Smooth muscle cell (in vitro differentiated cells): Measurements from ENCODE around the gene KLHL30. TPM values are rescaled to one million over a fixed set of nuclear protein-coding genes. Genes with fewer than 3 reads are reported as not detected.

Experiments used
- DNase-seq: peaks from one replicate; lab custom pipeline; 2025; ENCODE audit not compliant: unreplicated experiment; lab: John Stamatoyannopoulos, UW
- H2AFZ ChIP-seq: fragments of 200-600 bp; sonication (generic); 2 replicates; pipeline ENCODE4 v1.6.0; 2016; ENCODE audit warnings: antibody characterized with exemption, low read depth, mild to moderate bottlenecking
- H3F3A ChIP-seq: fragments of 200-600 bp; sonication (generic); 2 replicates; pipeline ENCODE4 v1.6.0; 2017; ENCODE audit warnings: antibody characterized with exemption, low read depth
- H3K27ac ChIP-seq: fragments of 200-600 bp; sonication (generic); 2 replicates; pipeline ENCODE4 v1.5.1; 2016; ENCODE audit warnings: low read depth, mild to moderate bottlenecking
- H3K27me3 ChIP-seq: fragments of 200-600 bp; sonication (generic); 2 replicates; pipeline ENCODE4 v1.6.1; 2016; ENCODE audit warnings: low read depth, mild to moderate bottlenecking
- H3K36me3 ChIP-seq: fragments of 200-600 bp; sonication (generic); 2 replicates; pipeline ENCODE4 v1.5.1; 2016; ENCODE audit warnings: low read depth
- H3K4me1 ChIP-seq: fragments of 200-600 bp; sonication (generic); 2 replicates; pipeline ENCODE4 v1.5.1; 2016; ENCODE audit warnings: low read depth
- H3K4me2 ChIP-seq: fragments of 200-600 bp; sonication (generic); 2 replicates; pipeline ENCODE4 v1.6.0; 2016; ENCODE audit warnings: mild to moderate bottlenecking
- H3K4me3 ChIP-seq: fragments of 200-600 bp; sonication (generic); 2 replicates; pipeline ENCODE4 v1.5.1; 2016; ENCODE audit warnings: mild to moderate bottlenecking
- H3K79me2 ChIP-seq: fragments of 200-600 bp; sonication (generic); 2 replicates; pipeline ENCODE4 v1.6.0; 2016; ENCODE audit warnings: low read depth, mild to moderate bottlenecking
- H3K9ac ChIP-seq: fragments of 200-600 bp; sonication (generic); 2 replicates; pipeline ENCODE4 v1.6.0; 2016; ENCODE audit warnings: low read depth
- H3K9me3 ChIP-seq: fragments of 200-600 bp; sonication (generic); replicated peaks from 2 replicates; pipeline ENCODE4 v1.5.1; 2016; ENCODE audit warnings: low read depth
- H4K20me1 ChIP-seq: fragments of 200-600 bp; sonication (generic); 2 replicates; pipeline ENCODE4 v1.6.0; 2016; ENCODE audit warnings: low read depth
- CTCF ChIP-seq: fragments of 200-600 bp; sonication (generic); IDR thresholded peaks from 2 replicates; pipeline ENCODE4 v1.5.1; 2017; ENCODE audit warnings: borderline replicate concordance, mild to moderate bottlenecking, antibody characterized with exemption; ENCODE audit not compliant: insufficient read depth, poor library complexity, severe bottlenecking
- WGBS: methylation state at CpG from one replicate; pipeline ENCODE4 v1.1.7; 2016; ENCODE audit warnings: low lambda C conversion rate; 5-methylcytosine and 5-hydroxymethylcytosine counted together
- polyA plus RNA-seq: library from polyadenylated mRNA; unstranded; fragments of >200 nt; fragmentation: Nextera tagmentation; extraction: Ambion mirVana; gene quantifications from 2 replicates; pipeline ENCODE4 v1.2.1, GENCODE V29; 2016
- total RNA-seq: library from RNA; depleted of rRNA; stranded (reverse); fragments of >200 nt; gene quantifications from 2 replicates; pipeline ENCODE4 v1.2.3, GENCODE V29; 2014

KLHL30 gene
- total and polyA plus RNA-seq, 2 experiments from 2014 or later, result 0.31 TPM; not detected in 1

GRCh38 chr2:238158018-238158508 lies 19.6 kb downstream of the KLHL30 start:
- no peak overlapping the region for H3K9ac ChIP-seq
- H3K27ac ChIP-seq, result no peak overlapping the region
- no peaks in the 10 kb centered on the region for H3F3A ChIP-seq
- no peak overlapping the region for H3K4me3 ChIP-seq
- H3K4me1 ChIP-seq, result no peaks in the 10 kb centered on the region
- no peak overlapping the region for H2AFZ ChIP-seq
- TF ChIP-seq CTCF, result no peak
- WGBS, result 60% methylated on average over 15 of the region's 21 CpGs
- H3K9me3 ChIP-seq, result no peaks in the 10 kb centered on the region
- peaks cover 40% of the 10 kb centered on the region for H3K27me3 ChIP-seq
- no peak for DNase-seq
- H3K36me3 ChIP-seq, result no peaks in the 10 kb centered on the region
- H4K20me1 ChIP-seq, result no peaks in the 10 kb centered on the region
- H3K4me2 ChIP-seq, result peak overlapping the region; percentile 86
- no peaks in the 10 kb centered on the region for H3K79me2 ChIP-seq

DNA sequence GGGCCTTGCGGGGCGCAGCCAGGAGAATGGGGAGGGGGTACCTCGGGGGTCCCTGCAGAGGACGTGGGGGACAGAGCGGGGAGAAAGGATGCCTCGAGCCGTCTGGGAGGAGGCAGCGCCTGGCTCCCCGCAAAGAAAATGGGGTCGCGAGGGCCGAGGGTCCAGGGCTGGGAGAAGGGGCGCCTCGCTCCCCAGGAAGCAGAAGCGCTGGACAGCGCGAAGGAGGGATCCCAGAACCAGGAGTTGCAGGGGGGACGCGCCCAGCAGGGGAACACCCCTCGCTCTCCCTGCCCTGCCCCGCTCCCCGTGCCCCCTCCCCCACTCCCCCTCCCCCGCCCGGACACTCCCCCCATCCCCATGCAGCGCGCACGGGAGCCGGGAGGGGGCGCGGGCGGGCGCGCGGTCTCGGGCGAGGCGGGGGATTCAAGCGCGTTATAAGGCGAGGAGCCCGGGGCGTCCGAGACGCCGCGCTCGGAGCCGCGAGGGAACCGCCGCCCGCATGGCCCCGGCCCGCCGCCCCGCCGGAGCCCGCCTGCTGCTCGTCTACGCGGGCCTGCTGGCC lies 20.1 kb downstream of the KLHL30 start, which contains the start of gene ERFE:
TSS of gene ERFE (plus strand) at position 462 of the 562 bp plus-strand sequence. CDS start at position 500, 38 bp downstream.
- Histone ChIP-seq H2AFZ (no peak within 1 kb of the TSS), H3K36me3 (no peaks in the 10 kb centered on the region), H3K79me2 (no peaks in the 10 kb centered on the region), H3K9me3 (no peaks in the 10 kb centered on the region), H3K4me3 (peak within 1 kb of the TSS; percentile 34), H3K9ac (no peak within 1 kb of the TSS), H3K4me1 (peaks cover 2% of the 10 kb centered on the region), H3K27me3 (peaks cover 45% of the 10 kb centered on the region), H3K4me2 (peak within 1 kb of the TSS; percentile 86), H3K27ac (no peak within 1 kb of the TSS), H4K20me1 (no peaks in the 10 kb centered on the region), H3F3A (no peaks in the 10 kb centered on the region)
- DNase-seq, result no peak
- 12% methylated on average over 11 of the region's 61 CpGs for WGBS
- TF ChIP-seq CTCF, result peak; percentile 60

- Histone ChIP-seq H4K20me1 (no peaks in the 10 kb centered on the region), H2AFZ (no peak overlapping the region), H3K4me2 (peak overlapping the region; percentile 86), H3K79me2 (no peaks in the 10 kb centered on the region), H3K9ac (no peak overlapping the region), H3K4me3 (peak overlapping the region; percentile 34), H3K27ac (no peak overlapping the region), H3K9me3 (no peaks in the 10 kb centered on the region), H3F3A (no peaks in the 10 kb centered on the region), H3K4me1 (peaks cover 5% of the 10 kb centered on the region), H3K36me3 (no peaks in the 10 kb centered on the region), H3K27me3 (peaks cover 51% of the 10 kb centered on the region)
- 9% methylated on average over 19 of the region's 52 CpGs for WGBS
- DNase-seq, result no peak
- no peak for TF ChIP-seq CTCF
Measured at GRCh38 chr2:238159071-238159539, 20.6 kb downstream of the KLHL30 start.
